ENCODE results near the gene EML4. TPM values are rescaled to one million over a fixed set of nuclear protein-coding genes. Genes with fewer than 3 reads are reported as not detected.

EML4 gene
- total and polyA plus RNA-seq, 2 of the 13 experiments (the other 11 are each of a cell fraction or from before 2014, with no cell fraction given), result 243 to 476 TPM

DNA sequence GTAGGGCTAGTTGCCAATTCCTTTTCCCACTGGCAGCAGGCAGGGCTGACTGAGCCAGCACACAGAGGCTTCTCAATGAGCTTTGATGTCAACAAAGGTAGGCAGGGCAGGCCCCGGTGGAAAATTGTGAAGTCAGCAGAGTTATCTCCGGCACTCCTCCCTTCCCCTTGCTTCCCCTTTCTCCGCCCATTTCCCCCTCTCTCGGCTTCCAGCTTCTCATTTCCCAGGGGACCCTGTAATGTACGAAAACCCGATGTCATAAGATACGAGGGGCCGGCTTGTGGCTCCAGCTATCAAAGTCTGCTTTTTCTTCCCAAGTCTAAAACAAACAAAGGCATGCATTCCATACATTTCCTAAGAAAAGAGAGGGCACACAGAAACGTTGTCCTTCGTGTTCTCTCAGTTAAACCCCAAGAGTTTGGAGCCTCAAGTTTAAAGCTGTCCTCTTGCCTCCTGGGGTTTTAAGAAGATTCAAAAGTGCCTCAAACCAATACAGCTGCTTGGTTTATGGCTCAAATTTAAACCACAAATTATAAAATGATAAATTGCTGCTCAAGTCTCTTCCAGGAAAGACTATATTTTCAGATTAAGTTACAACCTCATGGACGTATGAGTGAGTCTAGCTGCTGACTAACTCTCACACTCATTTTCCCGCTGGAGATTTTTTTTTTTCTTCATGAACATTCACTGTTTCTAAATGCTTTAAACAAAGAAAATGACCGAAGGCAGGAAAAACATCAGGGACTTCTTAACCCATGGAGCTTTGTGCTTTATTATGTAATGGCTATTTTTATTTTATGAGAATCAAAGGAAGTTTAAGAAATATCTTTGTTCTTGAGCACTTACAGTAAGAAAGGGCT is 27.2 kb upstream of the EML4 start (continued):
- TF ChIP-seq, protein P1, sequence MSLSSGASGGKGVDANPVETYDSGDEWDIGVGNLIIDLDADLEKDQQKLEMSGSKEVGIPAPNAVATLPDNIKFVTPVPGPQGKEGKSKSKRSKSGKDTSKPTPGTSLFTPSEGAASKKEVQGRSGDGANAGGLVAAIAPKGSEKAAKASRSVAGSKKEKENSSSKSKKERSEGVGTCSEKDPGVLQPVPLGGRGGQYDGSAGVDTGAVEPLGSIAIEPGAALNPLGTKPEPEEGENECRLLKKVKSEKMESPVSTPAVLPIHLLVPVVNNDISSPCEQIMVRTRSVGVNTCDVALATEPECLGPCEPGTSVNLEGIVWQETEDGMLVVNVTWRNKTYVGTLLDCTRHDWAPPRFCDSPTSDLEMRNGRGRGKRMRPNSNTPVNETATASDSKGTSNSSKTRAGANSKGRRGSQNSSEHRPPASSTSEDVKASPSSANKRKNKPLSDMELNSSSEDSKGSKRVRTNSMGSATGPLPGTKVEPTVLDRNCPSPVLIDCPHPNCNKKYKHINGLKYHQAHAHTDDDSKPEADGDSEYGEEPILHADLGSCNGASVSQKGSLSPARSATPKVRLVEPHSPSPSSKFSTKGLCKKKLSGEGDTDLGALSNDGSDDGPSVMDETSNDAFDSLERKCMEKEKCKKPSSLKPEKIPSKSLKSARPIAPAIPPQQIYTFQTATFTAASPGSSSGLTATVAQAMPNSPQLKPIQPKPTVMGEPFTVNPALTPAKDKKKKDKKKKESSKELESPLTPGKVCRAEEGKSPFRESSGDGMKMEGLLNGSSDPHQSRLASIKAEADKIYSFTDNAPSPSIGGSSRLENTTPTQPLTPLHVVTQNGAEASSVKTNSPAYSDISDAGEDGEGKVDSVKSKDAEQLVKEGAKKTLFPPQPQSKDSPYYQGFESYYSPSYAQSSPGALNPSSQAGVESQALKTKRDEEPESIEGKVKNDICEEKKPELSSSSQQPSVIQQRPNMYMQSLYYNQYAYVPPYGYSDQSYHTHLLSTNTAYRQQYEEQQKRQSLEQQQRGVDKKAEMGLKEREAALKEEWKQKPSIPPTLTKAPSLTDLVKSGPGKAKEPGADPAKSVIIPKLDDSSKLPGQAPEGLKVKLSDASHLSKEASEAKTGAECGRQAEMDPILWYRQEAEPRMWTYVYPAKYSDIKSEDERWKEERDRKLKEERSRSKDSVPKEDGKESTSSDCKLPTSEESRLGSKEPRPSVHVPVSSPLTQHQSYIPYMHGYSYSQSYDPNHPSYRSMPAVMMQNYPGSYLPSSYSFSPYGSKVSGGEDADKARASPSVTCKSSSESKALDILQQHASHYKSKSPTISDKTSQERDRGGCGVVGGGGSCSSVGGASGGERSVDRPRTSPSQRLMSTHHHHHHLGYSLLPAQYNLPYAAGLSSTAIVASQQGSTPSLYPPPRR (CRISPR knock-in tag; IDR thresholded peaks at IDR 0.05; ENCODE audit: borderline replicate concordance), result peak; percentile 81
- TF ChIP-seq PHF20 (CRISPR knock-in tag; IDR thresholded peaks at IDR 0.05) (no peak), HES4 (CRISPR knock-in tag; IDR thresholded peaks at IDR 0.05; ENCODE audit: borderline replicate concordance) (no peak), GLI4 (CRISPR knock-in tag; IDR thresholded peaks at IDR 0.05; ENCODE audit: borderline replicate concordance) (no peak), ZNF792 (CRISPR knock-in tag; IDR thresholded peaks at IDR 0.05) (peak; percentile 73; the same call in 1 of the 2 replicates), AKAP8 (CRISPR knock-in tag; IDR thresholded peaks at IDR 0.05) (0 out of 2 replicates have a peak, but pooled peaks have one; percentile 76), ZNF772 (CRISPR knock-in tag; IDR thresholded peaks at IDR 0.05) (peak; percentile 89; the same call in 1 of the 2 replicates), POLR2AphosphoS5 (IDR thresholded peaks at IDR 0.05; ENCODE audit: low read depth, low read length) (peak; percentile 79; the same call in 1 of the 2 replicates), ZNF496 (CRISPR knock-in tag; IDR thresholded peaks at IDR 0.05; ENCODE audit: insufficient replicate concordance) (no peak), RXRB (CRISPR knock-in tag; IDR thresholded peaks at IDR 0.05; ENCODE audit: borderline replicate concordance) (peak; percentile 68; the same call in 1 of the 2 replicates), NFIC (IDR thresholded peaks at IDR 0.05; ENCODE audit: low read length) (peak; percentile 89), ZNF484 (CRISPR knock-in tag; IDR thresholded peaks at IDR 0.05; ENCODE audit: borderline replicate concordance, low read depth) (no peak), AGO2 (optimal IDR thresholded peaks at IDR 0.05; ENCODE audit: low read depth, low read length) (no peak), SNAPC2 (CRISPR knock-in tag; IDR thresholded peaks at IDR 0.05) (no peak), ARHGAP35 (CRISPR knock-in tag; IDR thresholded peaks at IDR 0.05; ENCODE audit: borderline replicate concordance) (no peak), SKI (IDR thresholded peaks at IDR 0.05; ENCODE audit: partially characterized antibody) (no peak), ZNF672 (CRISPR knock-in tag; IDR thresholded peaks at IDR 0.05) (no peak), GABPB1 (CRISPR knock-in tag; IDR thresholded peaks at IDR 0.05) (0 out of 2 replicates have a peak, but pooled peaks have one; percentile 23), ATF1 (CRISPR knock-in tag; IDR thresholded peaks at IDR 0.05) (peak; percentile 83)
- TF ChIP-seq, protein P2, sequence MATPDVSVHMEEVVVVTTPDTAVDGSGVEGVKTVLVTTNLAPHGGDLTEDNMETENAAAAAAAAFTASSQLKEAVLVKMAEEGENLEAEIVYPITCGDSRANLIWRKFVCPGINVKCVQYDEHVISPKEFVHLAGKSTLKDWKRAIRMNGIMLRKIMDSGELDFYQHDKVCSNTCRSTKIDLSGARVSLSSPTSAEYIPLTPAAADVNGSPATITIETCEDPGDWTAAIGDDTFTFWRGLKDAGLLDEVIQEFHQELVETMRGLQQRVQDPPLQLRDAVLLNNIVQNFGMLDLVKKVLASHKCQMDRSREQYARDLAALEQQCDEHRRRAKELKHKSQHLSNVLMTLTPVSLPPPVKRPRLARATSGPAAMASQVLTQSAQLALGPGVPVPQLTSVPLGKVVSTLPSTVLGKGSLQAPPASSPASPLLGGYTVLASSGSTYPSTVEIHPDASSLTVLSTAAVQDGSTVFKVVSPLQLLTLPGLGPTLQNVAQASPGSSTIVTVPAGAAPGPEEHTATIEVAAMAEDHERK (CRISPR knock-in tag; IDR thresholded peaks at IDR 0.05; ENCODE audit: low read depth), result peak; percentile 39; the same call in 1 of the 2 replicates

Data from HepG2 (cell line).